GM21576 (cell line): ENCODE measurements around the gene GPT2.

Experiments
- ATAC-seq: cut with Tn5 transposase; IDR thresholded peaks from one replicate; pipeline ENCODE4 v1.9.1; 2021; ENCODE audit warnings: mild to moderate bottlenecking, moderate library complexity; ENCODE audit not compliant: unreplicated experiment

The GPT2 gene

DNA sequence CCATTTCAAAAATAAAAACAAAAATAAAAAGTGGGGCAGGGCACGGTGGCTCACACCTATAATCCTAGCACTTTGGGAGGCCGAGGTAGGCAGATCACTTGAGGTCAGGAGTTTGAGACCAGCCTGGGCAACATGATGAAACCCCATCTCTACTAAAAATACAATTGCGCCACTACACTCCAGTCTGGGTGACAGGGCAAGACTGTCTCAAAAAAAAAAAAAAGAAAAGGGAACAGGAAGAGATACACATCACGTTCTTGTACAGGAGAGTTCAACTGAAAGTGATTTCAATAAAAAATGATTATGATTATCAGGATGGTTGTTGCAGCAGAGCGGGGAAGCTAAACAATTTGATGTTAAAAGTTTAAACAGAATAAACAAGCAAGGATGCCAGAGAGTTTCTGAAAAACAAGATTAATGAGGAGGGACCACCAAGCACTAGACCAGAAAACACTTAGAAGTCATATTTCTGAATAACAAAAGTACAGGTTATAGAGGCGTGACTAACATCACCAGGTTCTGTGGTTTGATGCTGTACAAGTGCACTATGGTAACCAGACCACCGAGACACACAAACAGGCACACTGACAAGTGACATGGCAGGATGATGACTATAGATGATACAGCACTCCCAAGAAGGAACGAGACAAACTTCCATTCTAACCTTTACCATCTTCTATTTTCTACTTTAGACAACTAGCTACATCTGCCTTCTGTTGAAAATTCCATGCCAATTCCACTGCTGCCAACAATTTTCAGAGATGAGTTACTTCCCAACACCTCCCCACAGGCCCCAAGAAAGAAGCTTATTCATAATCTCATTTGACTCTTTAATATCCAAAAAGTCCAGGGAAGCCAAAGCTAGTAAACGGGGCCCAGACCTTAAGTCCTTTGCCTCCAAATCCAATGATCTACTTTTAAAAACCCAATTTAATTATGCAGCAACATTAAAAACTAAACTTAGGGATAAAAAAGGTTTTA, 77.5 kb downstream of the GPT2 start:
- peak; percentile 50 for ATAC-seq

DNA sequence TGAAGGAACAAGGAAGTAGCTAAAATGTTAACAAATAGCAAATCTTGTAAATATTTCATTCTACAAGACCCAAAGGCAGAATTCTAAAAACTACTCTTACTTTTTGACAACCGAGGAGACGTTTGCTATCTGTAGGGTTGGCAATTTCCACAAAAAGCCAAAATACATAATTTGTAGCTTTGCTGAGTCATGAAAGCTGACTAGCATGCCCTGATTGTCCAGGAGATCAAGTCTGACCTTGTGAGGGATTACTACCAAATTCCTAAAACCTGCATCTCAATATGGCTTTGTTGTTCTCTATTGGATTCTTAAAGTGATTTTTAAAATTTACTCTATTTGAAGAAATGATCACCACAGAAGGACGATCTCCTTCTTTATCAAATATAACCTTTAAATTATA, 78.5 kb downstream of the GPT2 start:
- ATAC-seq, result no peak

DNA sequence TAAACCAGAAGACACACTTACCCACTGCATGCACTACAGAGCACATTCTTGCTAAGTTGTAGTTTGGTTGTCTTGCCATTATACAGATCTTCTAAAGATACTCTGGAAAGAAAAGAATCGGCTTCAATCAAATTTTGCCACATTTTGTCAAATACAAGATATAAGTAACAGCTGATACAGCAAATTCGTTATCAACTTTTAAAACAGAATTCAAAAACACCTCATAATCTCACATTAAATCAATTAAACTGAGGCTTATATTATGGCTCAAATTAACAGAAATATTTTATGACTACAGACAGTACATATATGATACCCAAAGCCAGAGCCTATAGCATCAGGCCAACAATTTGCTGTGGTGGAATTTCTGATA, 83.9 kb downstream of the GPT2 start:
- ATAC-seq, result no peak

DNA sequence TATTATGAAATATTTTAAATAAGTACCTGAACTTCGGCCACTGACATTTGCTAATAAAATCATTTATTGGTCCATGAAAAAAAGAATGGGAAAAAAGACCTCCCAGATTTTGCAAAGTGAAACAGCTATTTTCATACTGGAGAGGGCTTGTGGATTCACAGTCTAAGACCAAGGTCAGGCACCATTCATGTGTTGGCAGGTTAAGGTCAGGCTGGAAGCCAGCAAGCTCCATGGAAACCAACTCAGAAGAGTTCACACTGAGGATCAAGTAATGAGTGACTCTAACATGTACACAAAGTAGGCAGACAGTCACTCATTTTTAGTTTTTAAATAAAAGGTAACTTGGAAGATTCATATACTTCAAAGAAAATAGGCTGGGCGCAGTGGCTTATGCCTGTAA, 85.9 kb downstream of the GPT2 start:
- no peak for ATAC-seq

DNA sequence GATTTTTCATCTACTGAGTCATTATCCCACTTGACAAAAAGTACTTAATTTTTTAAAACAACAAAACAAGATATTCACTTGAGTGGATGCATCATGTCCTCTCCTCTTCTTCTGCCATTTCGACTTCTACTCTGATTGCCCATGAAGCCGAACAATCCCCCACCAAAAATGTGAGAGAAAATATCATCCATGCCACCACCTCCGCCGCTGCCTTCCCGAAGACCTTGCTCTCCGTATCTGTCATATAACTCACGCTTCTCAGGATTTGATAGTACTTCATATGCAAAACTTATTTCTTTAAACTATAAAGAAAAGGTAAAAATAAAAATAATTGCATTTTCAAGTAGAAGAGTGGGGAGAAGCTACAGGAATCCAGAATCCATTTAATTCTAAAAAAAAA, 87.1 kb downstream of the GPT2 start:
- ATAC-seq, result no peak

DNA sequence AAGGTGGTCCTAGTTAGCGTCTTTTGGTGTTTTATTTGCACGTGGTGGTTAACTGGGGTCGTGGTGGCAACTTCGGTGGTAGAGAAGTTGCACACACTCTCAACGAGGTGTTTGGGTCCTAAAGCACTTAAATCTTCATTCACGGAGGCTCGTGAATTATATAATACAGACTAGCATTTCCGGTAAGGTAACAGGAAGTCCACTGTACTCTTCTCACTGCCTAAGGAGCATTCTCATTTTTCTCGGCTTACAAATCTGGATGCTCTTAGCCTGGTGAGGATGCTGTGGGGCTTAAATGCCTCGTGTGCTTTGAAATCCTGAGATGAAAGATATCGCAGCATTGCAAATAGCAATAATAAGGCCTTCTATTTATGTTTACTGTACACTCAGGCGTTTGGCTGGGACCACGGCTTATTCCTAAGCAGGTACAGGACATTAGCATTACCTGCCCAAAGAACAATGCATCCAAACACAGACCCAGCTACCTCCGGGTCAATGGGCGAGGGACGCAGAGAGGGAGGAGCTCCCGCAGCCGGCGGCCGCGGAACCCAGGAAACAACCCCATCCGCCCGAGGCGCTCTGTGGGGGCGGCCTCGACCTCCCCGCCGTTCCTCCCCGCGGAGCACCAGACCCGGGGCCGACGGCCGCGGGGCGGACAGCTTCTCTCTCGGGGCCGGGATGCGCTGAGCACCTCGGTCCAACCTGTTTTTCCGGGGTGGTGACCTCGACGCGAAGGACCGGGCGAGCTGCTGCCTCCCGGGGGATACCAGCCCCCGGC, 88.5 kb downstream of the GPT2 start:
- peak; percentile 44 for ATAC-seq

DNA sequence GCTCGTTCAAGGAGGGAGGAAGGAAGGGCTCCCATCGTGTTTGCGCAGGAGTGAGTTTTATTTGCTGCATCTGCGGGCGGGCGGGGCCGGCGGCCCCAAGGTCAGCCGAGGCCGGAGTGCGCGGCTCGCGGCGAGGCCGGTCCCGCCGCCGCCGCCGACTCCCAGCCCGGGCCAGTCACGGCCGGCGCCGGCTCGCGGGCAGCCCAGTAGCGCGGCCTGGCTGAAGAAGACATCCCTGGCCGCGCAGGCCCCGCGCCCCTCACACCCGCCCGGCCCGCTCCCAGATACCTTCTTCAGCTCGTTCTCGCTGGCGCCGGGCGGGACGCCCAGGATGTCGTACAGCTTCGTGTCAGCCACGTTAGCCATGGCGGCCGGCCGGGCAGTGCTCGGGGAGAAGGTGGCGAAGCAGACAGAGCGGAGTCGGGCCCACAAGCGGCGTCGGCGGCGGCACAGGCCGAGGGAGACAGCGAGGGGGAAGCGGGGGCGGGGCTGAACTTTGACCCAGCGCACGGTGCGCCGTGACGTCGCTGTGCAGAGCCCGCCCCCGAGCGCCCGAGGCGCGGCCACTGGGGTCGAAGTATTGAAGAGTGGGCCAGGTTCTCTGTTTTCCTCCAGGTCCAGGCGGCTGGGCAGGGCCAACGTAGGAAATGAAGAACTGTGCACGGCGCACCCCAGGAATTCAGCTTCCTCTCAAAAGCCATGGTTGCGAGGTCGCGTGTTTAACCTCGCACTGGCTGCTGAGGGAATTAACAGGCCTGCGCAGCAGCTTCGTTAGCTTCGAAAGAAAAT, 89.2 kb downstream of the GPT2 start, which contains the start of gene DNAJA2:
Gene DNAJA2, minus strand, starts transcription at position 468 of the 789 bp plus-strand sequence. Its CDS starts 102 bp downstream, at position 366.
- ATAC-seq, result peak; percentile 78

DNA sequence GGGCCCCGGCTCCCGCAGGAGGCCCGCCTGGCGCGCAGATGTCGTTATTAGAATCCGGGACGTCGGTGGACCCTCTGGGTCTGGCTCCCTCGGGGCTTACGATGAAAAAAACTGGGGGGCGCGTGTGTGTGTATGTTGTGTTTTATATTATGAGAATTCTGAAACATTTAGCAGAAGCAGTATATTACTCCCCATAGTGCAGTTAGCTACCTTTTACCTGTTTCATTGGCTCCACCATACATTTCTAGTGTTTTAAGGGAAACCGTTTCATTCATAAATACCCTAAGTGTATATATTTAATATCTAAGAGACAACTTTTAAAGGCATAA, 89.8 kb downstream of the GPT2 start:
- ATAC-seq, result no peak

DNA sequence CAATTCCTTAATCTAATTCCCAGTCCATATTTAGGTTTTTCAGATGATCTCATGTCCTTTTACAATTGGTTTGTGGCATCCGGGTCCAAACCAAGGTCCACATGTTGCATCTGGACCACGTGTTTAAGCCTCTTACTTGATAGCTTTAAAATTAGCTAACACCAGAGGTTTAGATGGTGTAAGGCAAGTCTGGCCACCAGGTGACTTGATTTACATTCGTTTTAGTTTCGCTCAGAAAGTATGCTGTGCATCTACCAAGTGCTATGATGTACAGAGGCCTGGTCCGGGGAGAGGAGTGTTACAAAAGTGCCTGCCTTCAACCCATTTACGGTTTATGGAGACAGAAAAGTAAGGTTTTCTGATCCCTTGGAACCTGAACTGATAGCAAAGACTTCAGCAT, 90.2 kb downstream of the GPT2 start:
- peak; percentile 29 for ATAC-seq

DNA sequence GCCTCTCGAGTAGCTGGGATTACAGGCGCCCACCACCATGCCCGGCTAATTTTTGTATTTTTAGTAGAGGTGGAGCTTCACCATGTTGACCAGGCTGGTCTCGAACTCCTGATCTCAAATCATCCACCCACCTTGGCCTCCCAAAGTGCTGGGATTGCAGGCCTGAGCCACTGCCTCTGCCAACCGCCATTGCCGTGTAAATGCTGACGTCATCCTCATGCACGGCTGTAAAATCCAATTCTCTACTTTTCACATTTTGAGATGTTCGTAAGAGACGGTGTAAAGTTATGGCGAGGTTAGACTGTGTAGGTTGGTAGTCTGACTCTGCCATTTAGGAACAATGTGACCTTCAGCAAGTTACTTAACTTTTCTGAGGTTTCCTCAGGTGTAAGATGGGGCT, 91.0 kb downstream of the GPT2 start:
- ATAC-seq, result no peak

DNA sequence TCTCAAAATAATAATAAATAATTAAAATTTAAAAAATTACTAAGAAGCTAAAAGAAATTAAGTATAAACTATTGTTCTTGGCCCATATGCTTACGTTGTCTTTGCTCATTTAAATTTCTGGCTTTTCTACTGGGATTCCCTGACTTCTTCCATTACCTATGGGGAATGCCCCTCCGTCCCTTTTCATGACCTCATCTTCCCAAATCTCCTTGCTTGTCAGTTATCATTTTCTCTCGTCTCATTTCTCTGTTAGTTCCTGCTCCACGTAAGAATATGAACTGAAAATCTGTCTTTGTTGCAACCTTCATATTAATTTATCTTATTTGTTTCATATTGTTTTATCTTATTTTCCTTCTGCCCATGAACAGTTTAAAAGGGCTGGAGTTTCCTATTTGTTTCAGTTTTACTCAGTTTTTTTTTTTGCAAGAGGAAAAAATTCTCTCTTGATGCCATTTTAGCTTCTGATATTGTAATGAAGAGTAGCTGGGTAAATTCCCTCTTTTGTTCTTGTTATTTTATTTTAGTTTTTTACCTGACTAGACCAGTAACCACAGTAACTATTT, 91.8 kb downstream of the GPT2 start:
- no peak for ATAC-seq

DNA sequence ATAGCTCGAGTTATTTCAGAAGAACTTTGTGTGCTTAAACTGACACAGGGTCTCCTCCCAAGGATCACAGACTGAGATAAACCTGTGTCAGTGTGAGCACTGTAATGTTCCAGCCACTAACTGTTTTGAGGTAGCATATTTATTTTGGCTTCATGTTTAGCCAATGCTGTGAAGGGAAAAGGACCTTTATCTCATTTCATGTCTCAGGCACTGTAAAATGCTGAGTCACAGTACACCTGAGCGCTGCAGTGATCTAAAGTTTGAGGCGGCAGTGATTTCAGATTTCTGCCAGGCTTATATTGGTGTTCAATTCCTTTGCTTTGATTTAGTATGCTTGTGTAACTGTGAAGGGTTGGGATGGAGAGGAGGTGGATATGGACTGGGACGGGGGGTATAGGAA, 92.4 kb downstream of the GPT2 start:
- no peak for ATAC-seq
